Measurements from ENCODE around the gene ABCD3. TPM values are rescaled to one million over a fixed set of nuclear protein-coding genes. Genes with fewer than 3 reads are reported as not detected.

Gene ABCD3
- total RNA-seq, 5 donors from 2014 or later (not counting 1 experiment from before 2014, with no cell fraction given), result 17.3 to 29.9 (median 24.2) TPM

GRCh38 chr1:94501935-94502334 lies 83.7 kb downstream of the ABCD3 start:
- no peak for DNase-seq
- peaks cover 0 to 6% (median 3%) of the 10 kb centered on the region in 3 donors for H3K9me3 Mint-ChIP-seq
- Histone ChIP-seq H3K4me3 (ENCODE audit: control insufficient read depth in 1 of 2, extremely low read depth in 1 of 2, low read length in 1 of 2) (no peak overlapping the region), H3K27ac (ENCODE audit: low read length) (no peak overlapping the region), H3K4me1 (ENCODE audit: control insufficient read depth in 1 of 2, extremely low read depth in 1 of 2, insufficient read depth in 2 of 2, low read length in 2 of 2) (no peaks in the 10 kb centered on the region), H3K36me3 (ENCODE audit: control insufficient read depth in 2 of 2, extremely low read depth in 1 of 2, insufficient read depth in 1 of 2, low read length in 1 of 2) (peaks cover 0 to 21% of the 10 kb centered on the region in 2 donors), H3K9me3 (no peaks in the 10 kb centered on the region), H3K27me3 (replicated peaks in 1 of 2; ENCODE audit: control insufficient read depth in 2 of 2, extremely low read depth in 1 of 2, insufficient read depth in 2 of 2, low read length in 1 of 2) (no peaks in the 10 kb centered on the region)
- ChIA-PET POLR2A (no interaction called here), CTCF (interaction anchor here in 1 of 2 donors (0.9 kb wide), 1 partner anchor 20 kb away, joined by 3 read pairs; no protein-coding TSS in a partner anchor)
- no peaks in the 10 kb centered on the region for H3K27me3 Mint-ChIP-seq
- ATAC-seq (replicated peaks in 1 of 4), result no peak
- H3K4me3 Mint-ChIP-seq, result no peak overlapping the region
- H3K36me3 Mint-ChIP-seq, result peaks cover 73% of the 10 kb centered on the region
- peaks cover 0 to 7% (median 2%) of the 10 kb centered on the region in 3 donors for H3K4me1 Mint-ChIP-seq
- WGBS (ENCODE audit: insufficient coverage), result 95% methylated on average over 2 of the region's 4 CpGs
- no peak overlapping the region for H3K27ac Mint-ChIP-seq

DNA sequence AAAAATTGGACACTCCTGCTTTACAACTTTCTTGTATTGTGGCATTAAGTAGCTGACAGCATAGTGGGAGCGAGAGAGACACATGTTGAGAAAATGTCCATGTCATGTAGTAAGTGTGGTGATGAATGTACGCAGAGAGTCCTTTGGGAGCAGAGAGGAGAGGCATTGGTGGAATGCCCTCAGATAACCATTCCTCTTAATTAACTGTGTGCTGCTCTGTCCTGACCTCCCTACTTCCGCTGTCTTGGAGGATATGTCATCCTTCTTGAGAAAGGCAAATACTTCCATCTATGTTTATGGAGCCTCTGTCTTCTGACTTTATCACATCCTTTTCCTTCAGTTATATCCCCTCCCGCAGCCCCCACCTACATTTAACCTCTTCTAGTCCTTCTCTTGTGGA lies 85.0 kb downstream of the ABCD3 start:
- H3K27ac Mint-ChIP-seq, result no peak overlapping the region
- ATAC-seq (replicated peaks in 1 of 4) (no peak), DNase-seq (no peak)
- Histone ChIP-seq H3K4me1 (ENCODE audit: control insufficient read depth in 1 of 2, extremely low read depth in 1 of 2, insufficient read depth in 2 of 2, low read length in 2 of 2) (no peaks in the 10 kb centered on the region), H3K27ac (ENCODE audit: low read length) (no peak overlapping the region), H3K36me3 (ENCODE audit: control insufficient read depth in 2 of 2, extremely low read depth in 1 of 2, insufficient read depth in 1 of 2, low read length in 1 of 2) (peaks cover 0 to 21% of the 10 kb centered on the region in 2 donors), H3K9me3 (no peaks in the 10 kb centered on the region), H3K27me3 (replicated peaks in 1 of 2; ENCODE audit: control insufficient read depth in 2 of 2, extremely low read depth in 1 of 2, insufficient read depth in 2 of 2, low read length in 1 of 2) (no peaks in the 10 kb centered on the region), H3K4me3 (ENCODE audit: control insufficient read depth in 1 of 2, extremely low read depth in 1 of 2, low read length in 1 of 2) (no peak overlapping the region)
- ChIA-PET CTCF (interaction anchor here in 1 of 2 donors (0.7 kb wide), 2 partner anchors 14 to 36 kb away, joined by 3 to 5 read pairs; no protein-coding TSS in a partner anchor), POLR2A (no interaction called here)
- no peak overlapping the region for H3K4me3 Mint-ChIP-seq
- peaks cover 0 to 6% (median 3%) of the 10 kb centered on the region in 3 donors for H3K9me3 Mint-ChIP-seq
- peaks cover 0 to 7% (median 2%) of the 10 kb centered on the region in 3 donors for H3K4me1 Mint-ChIP-seq
- H3K27me3 Mint-ChIP-seq, result no peaks in the 10 kb centered on the region
- 75% methylated on average over 3 of the region's 4 CpGs for WGBS (ENCODE audit: insufficient coverage)
- H3K36me3 Mint-ChIP-seq, result peaks cover 71% of the 10 kb centered on the region

GRCh38 chr1:94504601-94505000 lies 86.4 kb downstream of the ABCD3 start:
- Histone ChIP-seq H3K27me3 (replicated peaks in 1 of 2; ENCODE audit: control insufficient read depth in 2 of 2, extremely low read depth in 1 of 2, insufficient read depth in 2 of 2, low read length in 1 of 2) (no peaks in the 10 kb centered on the region), H3K27ac (ENCODE audit: low read length) (no peak overlapping the region), H3K4me1 (ENCODE audit: control insufficient read depth in 1 of 2, extremely low read depth in 1 of 2, insufficient read depth in 2 of 2, low read length in 2 of 2) (no peaks in the 10 kb centered on the region), H3K4me3 (ENCODE audit: control insufficient read depth in 1 of 2, extremely low read depth in 1 of 2, low read length in 1 of 2) (no peak overlapping the region), H3K36me3 (ENCODE audit: control insufficient read depth in 2 of 2, extremely low read depth in 1 of 2, insufficient read depth in 1 of 2, low read length in 1 of 2) (peaks cover 0 to 12% of the 10 kb centered on the region in 2 donors), H3K9me3 (no peaks in the 10 kb centered on the region)
- DNase-seq (no peak), ATAC-seq (replicated peaks in 1 of 4) (no peak)
- CTCF ChIA-PET, result interaction anchor here in 1 of 2 donors (1.0 kb wide), 1 partner anchor 10 kb away, joined by 4 read pairs; no protein-coding TSS in a partner anchor
- POLR2A ChIA-PET, result interaction anchor here in 1 of 2 donors (0.6 kb wide), 1 partner anchor 750 kb away, joined by 3 read pairs; no protein-coding TSS in a partner anchor
- peaks cover 0 to 6% (median 3%) of the 10 kb centered on the region in 3 donors for H3K9me3 Mint-ChIP-seq
- H3K27me3 Mint-ChIP-seq, result no peaks in the 10 kb centered on the region
- peaks cover 0 to 7% (median 2%) of the 10 kb centered on the region in 3 donors for H3K4me1 Mint-ChIP-seq
- H3K27ac Mint-ChIP-seq, result no peak overlapping the region
- H3K4me3 Mint-ChIP-seq, result no peak overlapping the region
- WGBS (ENCODE audit: insufficient coverage), result 100% methylated on average over 1 of the region's 1 CpG
- peaks cover 68% of the 10 kb centered on the region for H3K36me3 Mint-ChIP-seq

- WGBS (ENCODE audit: insufficient coverage), result no CpG with 5 or more reads among the region's 2 CpGs
- DNase-seq (no peak), ATAC-seq (replicated peaks in 1 of 4) (no peak)
- ChIA-PET POLR2A (no interaction called here), CTCF (no interaction called here)
- H3K4me1 ChIP-seq (ENCODE audit: control insufficient read depth in 1 of 2, extremely low read depth in 1 of 2, insufficient read depth in 2 of 2, low read length in 2 of 2), result no peaks in the 10 kb centered on the region
- no peak overlapping the region for H3K27ac ChIP-seq (ENCODE audit: low read length)
- no peaks in the 10 kb centered on the region for H3K4me1 Mint-ChIP-seq
- peaks cover 0 to 8% of the 10 kb centered on the region in 2 donors for H3K36me3 ChIP-seq (ENCODE audit: control insufficient read depth in 2 of 2, extremely low read depth in 1 of 2, insufficient read depth in 1 of 2, low read length in 1 of 2)
- no peak overlapping the region for H3K4me3 Mint-ChIP-seq
- H3K36me3 Mint-ChIP-seq, result peaks cover 51% of the 10 kb centered on the region
- no peaks in the 10 kb centered on the region for H3K9me3 ChIP-seq
- H3K4me3 ChIP-seq (ENCODE audit: control insufficient read depth in 1 of 2, extremely low read depth in 1 of 2, low read length in 1 of 2), result no peak overlapping the region
- H3K27me3 Mint-ChIP-seq, result no peaks in the 10 kb centered on the region
- no peaks in the 10 kb centered on the region for H3K9me3 Mint-ChIP-seq
- H3K27me3 ChIP-seq (replicated peaks in 1 of 2; ENCODE audit: control insufficient read depth in 2 of 2, extremely low read depth in 1 of 2, insufficient read depth in 2 of 2, low read length in 1 of 2), result no peaks in the 10 kb centered on the region
- no peak overlapping the region for H3K27ac Mint-ChIP-seq
These were observed 94.6 kb downstream of the ABCD3 start for GRCh38 chr1:94512816-94513215.

DNA sequence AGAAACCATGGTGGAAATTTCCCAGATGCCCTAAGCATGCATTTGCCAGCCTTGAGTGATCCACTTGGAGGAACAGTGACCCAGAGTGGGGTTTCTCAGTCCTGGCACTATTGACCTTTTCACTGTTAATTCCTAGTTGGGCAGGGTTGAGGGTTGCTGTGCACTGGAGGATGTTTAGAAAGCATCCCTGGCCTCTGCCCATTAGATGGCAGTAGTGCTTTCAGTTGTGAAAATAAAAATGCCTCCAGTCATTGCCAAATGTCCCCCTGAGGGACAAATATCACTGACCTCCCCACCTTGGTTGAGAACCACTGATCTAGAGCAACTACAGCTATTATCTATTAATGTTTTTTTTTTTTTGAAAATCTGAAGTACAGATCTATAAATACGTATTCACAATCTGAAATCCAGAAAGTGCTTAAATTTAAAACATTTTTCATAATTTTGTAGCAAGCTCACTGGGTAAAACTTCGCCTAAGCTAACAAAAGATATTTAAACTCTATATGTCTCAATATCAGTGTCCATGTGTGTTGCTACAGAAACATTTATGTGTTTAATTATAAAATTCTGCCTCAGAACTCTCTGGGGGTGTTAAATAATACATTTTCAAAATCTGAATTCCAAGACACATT lies 96.0 kb downstream of the ABCD3 start:
- ATAC-seq (replicated peaks in 1 of 4) (no peak), DNase-seq (peak in 1 of 35 experiments; percentile 10)
- Histone ChIP-seq H3K4me1 (ENCODE audit: control insufficient read depth in 1 of 2, extremely low read depth in 1 of 2, insufficient read depth in 2 of 2, low read length in 2 of 2) (no peaks in the 10 kb centered on the region), H3K27me3 (replicated peaks in 1 of 2; ENCODE audit: control insufficient read depth in 2 of 2, extremely low read depth in 1 of 2, insufficient read depth in 2 of 2, low read length in 1 of 2) (no peaks in the 10 kb centered on the region), H3K36me3 (ENCODE audit: control insufficient read depth in 2 of 2, extremely low read depth in 1 of 2, insufficient read depth in 1 of 2, low read length in 1 of 2) (peaks cover 0 to 8% of the 10 kb centered on the region in 2 donors), H3K27ac (ENCODE audit: low read length) (no peak overlapping the region), H3K4me3 (ENCODE audit: control insufficient read depth in 1 of 2, extremely low read depth in 1 of 2, low read length in 1 of 2) (no peak overlapping the region), H3K9me3 (no peaks in the 10 kb centered on the region)
- H3K4me1 Mint-ChIP-seq, result no peaks in the 10 kb centered on the region
- H3K36me3 Mint-ChIP-seq, result peaks cover 46% of the 10 kb centered on the region
- no peaks in the 10 kb centered on the region for H3K27me3 Mint-ChIP-seq
- H3K27ac Mint-ChIP-seq, result no peak overlapping the region
- ChIA-PET CTCF (interaction anchor here (0.5 to 1.3 kb wide), 5 partner anchors 9 to 369 kb away, joined by 3 to 5 read pairs (median 4); no protein-coding TSS in a partner anchor), POLR2A (no interaction called here)
- no peaks in the 10 kb centered on the region for H3K9me3 Mint-ChIP-seq
- WGBS (ENCODE audit: insufficient coverage), result no CpG with 5 or more reads among the region's 2 CpGs
- H3K4me3 Mint-ChIP-seq, result no peak overlapping the region

DNA sequence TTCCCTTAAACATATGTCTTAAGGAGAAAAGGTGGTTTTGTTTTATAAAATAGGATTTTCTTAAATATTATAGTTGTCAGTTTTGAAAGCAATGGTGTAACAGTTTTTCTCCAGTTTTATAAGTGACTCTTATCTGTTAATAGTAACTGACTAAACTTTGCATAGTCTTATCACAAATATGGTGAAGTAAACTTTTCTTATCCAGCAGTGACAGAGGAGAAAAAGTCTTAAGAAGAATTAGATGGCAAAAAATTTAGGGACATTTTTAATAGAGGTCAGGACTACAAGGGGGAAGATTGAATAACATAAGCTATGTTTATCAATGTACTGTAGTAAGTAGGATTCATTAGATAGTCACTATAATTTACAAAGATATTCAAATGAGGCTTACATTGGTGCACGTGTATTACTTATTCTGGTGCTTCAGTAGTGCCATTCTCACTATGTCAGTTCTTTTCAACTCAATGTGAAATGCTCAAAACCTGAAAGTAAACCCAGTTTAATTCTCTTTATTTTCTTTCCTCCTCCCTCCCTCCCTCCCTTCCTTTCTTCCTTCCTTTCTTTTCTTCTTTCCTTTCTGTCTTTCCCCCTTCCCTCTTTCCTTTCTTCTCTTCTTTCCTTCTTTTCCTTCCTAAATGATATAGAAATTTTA lies 97.2 kb downstream of the ABCD3 start:
- H3K9me3 Mint-ChIP-seq, result no peaks in the 10 kb centered on the region
- ATAC-seq (replicated peaks in 1 of 4) (no peak), DNase-seq (no peak)
- Histone ChIP-seq H3K36me3 (ENCODE audit: control insufficient read depth in 2 of 2, extremely low read depth in 1 of 2, insufficient read depth in 1 of 2, low read length in 1 of 2) (peaks cover 0 to 8% of the 10 kb centered on the region in 2 donors), H3K27me3 (replicated peaks in 1 of 2; ENCODE audit: control insufficient read depth in 2 of 2, extremely low read depth in 1 of 2, insufficient read depth in 2 of 2, low read length in 1 of 2) (no peaks in the 10 kb centered on the region), H3K9me3 (no peaks in the 10 kb centered on the region), H3K4me1 (ENCODE audit: control insufficient read depth in 1 of 2, extremely low read depth in 1 of 2, insufficient read depth in 2 of 2, low read length in 2 of 2) (no peaks in the 10 kb centered on the region), H3K27ac (ENCODE audit: low read length) (no peak overlapping the region), H3K4me3 (ENCODE audit: control insufficient read depth in 1 of 2, extremely low read depth in 1 of 2, low read length in 1 of 2) (no peak overlapping the region)
- no peaks in the 10 kb centered on the region for H3K27me3 Mint-ChIP-seq
- CTCF ChIA-PET, result interaction anchor here in 1 of 2 donors (0.6 to 0.9 kb wide), 2 partner anchors 19 to 504 kb away, joined by 4 to 6 read pairs; no protein-coding TSS in a partner anchor
- no peak overlapping the region for H3K4me3 Mint-ChIP-seq
- H3K36me3 Mint-ChIP-seq, result peaks cover 46% of the 10 kb centered on the region
- H3K4me1 Mint-ChIP-seq, result no peaks in the 10 kb centered on the region
- POLR2A ChIA-PET, result interaction anchor here in 1 of 2 donors (0.7 kb wide), 1 partner anchor 77 kb away, joined by 3 read pairs; no protein-coding TSS in a partner anchor
- 83% methylated on average over 1 of the region's 1 CpG for WGBS (ENCODE audit: insufficient coverage)
- H3K27ac Mint-ChIP-seq, result no peak overlapping the region

All from T-cell (primary cell).